Naive thymus-derived CD8-positive, alpha-beta T cell (primary cell): ENCODE data around the gene ZNF780A. TPM values are rescaled to one million over a fixed set of nuclear protein-coding genes. Genes with fewer than 3 reads are reported as not detected.
"Not testable (repeated sequence)": the region's sequence is repeated elsewhere in the genome, so short reads cannot be mapped to it uniquely, and the experiment has no call there.

Source experiments
- ATAC-seq, 2 donors: fragments of 150-1000 bp; cut with Tn5 transposase in 1 of 2; sonication (Bioruptor Pico), chemical (Tn5 transposase) in 1 of 2; 1 replicate in 1 of 2; 2 replicates in 1 of 2; pipeline ENCODE4 v1.10.0; 2021; ENCODE audit warnings: mild to moderate bottlenecking in 2 of 2, moderate library complexity in 2 of 2
- POLR2A ChIA-PET: fragments of 350-600 bp; sonication (Branson Sonifier 250); formaldehyde crosslinking; loops from one replicate; lab custom pipeline; 2021; ENCODE audit warnings: antibody characterized with exemption; lab: Charles Lee
- DNase-seq, 10 donors: peaks; one replicate each; pipeline versions ENCODE4 v3.0.0 to v3.0.0-alpha.2; 2020 to 2022
- H3K27ac Mint-ChIP-seq, 10 donors: one replicate each; pipeline ENCODE4 v1.8.0; 2020 to 2022; ENCODE audit warnings: mild to moderate bottlenecking in 10 of 10, mixed read lengths in 10 of 10, moderate library complexity in 4 of 10, inconsistent platforms in 1 of 10
- H3K27me3 Mint-ChIP-seq, 5 donors: one replicate each; pipeline ENCODE4 v1.8.0; 2021 to 2022; ENCODE audit warnings: mixed read lengths in 5 of 5
- H3K36me3 Mint-ChIP-seq, 3 donors: one replicate each; pipeline ENCODE4 v1.8.0; 2020 to 2022; ENCODE audit warnings: mixed read lengths in 3 of 3, mild to moderate bottlenecking in 2 of 3, inconsistent platforms in 1 of 3
- H3K4me1 Mint-ChIP-seq, 4 donors: one replicate each; pipeline ENCODE4 v1.8.0; 2021 to 2022; ENCODE audit warnings: mixed read lengths in 4 of 4
- H3K4me3 Mint-ChIP-seq, 10 donors: one replicate each; pipeline ENCODE4 v1.8.0; 2020 to 2022; ENCODE audit warnings: mild to moderate bottlenecking in 10 of 10, mixed read lengths in 10 of 10, moderate library complexity in 6 of 10, inconsistent platforms in 1 of 10
- H3K9me3 Mint-ChIP-seq, 9 donors: one replicate each; pipeline ENCODE4 v1.8.0; 2020 to 2022; ENCODE audit warnings: mixed read lengths in 9 of 9, mild to moderate bottlenecking in 3 of 9, inconsistent platforms in 1 of 9, moderate library complexity in 1 of 9
- polyA plus RNA-seq, 3 donors: library from polyadenylated mRNA; unstranded; fragments of 300-500 nt; fragmentation: Illumina TruSeq; gene quantifications; one replicate each; pipeline ENCODE4 v1.2.3, GENCODE V29; 2021
- total RNA-seq, 8 experiments: library from RNA in 2 of 8; stranded (reverse) in 2 of 8; gene quantifications; one replicate each; pipeline ENCODE4 v1.2.3 and lab custom pipeline; 2021 to 2026

The ZNF780A gene
- total and polyA plus RNA-seq, 5 experiments from 2014 or later: 22.8 to 35.1 (median 28.3) TPM

- POLR2A ChIA-PET: no interaction called here
- Mint-ChIP-seq H3K27me3 (no peaks in the 10 kb centered on the region), H3K4me3 (no peak overlapping the region), H3K27ac (peak overlapping the region in 2 of 10 donors; percentile 9 to 49), H3K4me1 (peaks cover 2 to 19% (median 7%) of the 10 kb centered on the region in 4 donors), H3K9me3 (peaks cover 26 to 76% (median 55%) of the 10 kb centered on the region in 9 donors), H3K36me3 (peaks cover 83 to 98% (median 95%) of the 10 kb centered on the region in 3 donors)
- no peak for DNase-seq
- ATAC-seq: no peak
Observed at GRCh38 chr19:40078377-40078776, 12.4 kb downstream of the ZNF780A start.

- DNase-seq: no peak
- no peak overlapping the region for H3K4me3 Mint-ChIP-seq
- H3K27ac Mint-ChIP-seq: no peak overlapping the region
- H3K4me1 Mint-ChIP-seq: no peaks in the 10 kb centered on the region
- POLR2A ChIA-PET: no interaction called here
- H3K9me3 Mint-ChIP-seq: peaks cover 6 to 47% (median 20%) of the 10 kb centered on the region in 9 donors
- H3K27me3 Mint-ChIP-seq: no peaks in the 10 kb centered on the region
- H3K36me3 Mint-ChIP-seq: peaks cover 27 to 57% (median 38%) of the 10 kb centered on the region in 3 donors
- ATAC-seq: no peak
Observed at GRCh38 chr19:40070058-40070457, 20.7 kb downstream of the ZNF780A start.

GRCh38 chr19:40059624-40060023 lies 31.1 kb downstream of the ZNF780A start:
- H3K4me1 Mint-ChIP-seq: peaks cover 13 to 23% (median 22%) of the 10 kb centered on the region in 4 donors
- H3K27ac Mint-ChIP-seq: no peak overlapping the region
- H3K4me3 Mint-ChIP-seq: no peak overlapping the region
- no peak for DNase-seq
- H3K9me3 Mint-ChIP-seq: peaks cover 10 to 48% (median 33%) of the 10 kb centered on the region in 9 donors
- no peak for ATAC-seq
- H3K27me3 Mint-ChIP-seq: peaks cover 0 to 12% (median 5%) of the 10 kb centered on the region in 5 donors
- POLR2A ChIA-PET: no interaction called here
- H3K36me3 Mint-ChIP-seq: peaks cover 2 to 30% (median 11%) of the 10 kb centered on the region in 3 donors

- no peak for ATAC-seq
- peaks cover 12 to 33% (median 22%) of the 10 kb centered on the region in 3 donors for H3K36me3 Mint-ChIP-seq
- peak overlapping the region in 9 of 10 donors; percentile 97 to 100 (median 99) for H3K4me3 Mint-ChIP-seq
- peaks cover 8 to 34% (median 21%) of the 10 kb centered on the region in 9 donors for H3K9me3 Mint-ChIP-seq
- H3K4me1 Mint-ChIP-seq: peaks cover 32 to 48% (median 46%) of the 10 kb centered on the region in 4 donors
- POLR2A ChIA-PET: interaction anchor here (2.8 kb wide), 1 partner anchor 34 kb away, joined by 18 read pairs; the partner anchor contains the start of gene ZNF780A
- peak overlapping the region in 2 of 10 donors; percentile 95 to 99 for H3K27ac Mint-ChIP-seq
- no peak for DNase-seq
- peaks cover 0 to 12% (median 5%) of the 10 kb centered on the region in 5 donors for H3K27me3 Mint-ChIP-seq
Observed at GRCh38 chr19:40057166-40057565, 33.6 kb downstream of the ZNF780A start.

GRCh38 chr19:40056505-40056904 lies 34.2 kb downstream of the ZNF780A start:
- POLR2A ChIA-PET: interaction anchor here (0.6 to 2.8 kb wide), 5 partner anchors 34 to 715 kb away, joined by 3 to 18 read pairs (median 3); partner anchors contain the start of genes ZNF546 and ZNF780A
- Mint-ChIP-seq H3K9me3 (peaks cover 10 to 31% (median 20%) of the 10 kb centered on the region in 9 donors), H3K27me3 (peaks cover 0 to 12% (median 5%) of the 10 kb centered on the region in 5 donors), H3K36me3 (peaks cover 16 to 30% (median 28%) of the 10 kb centered on the region in 3 donors), H3K27ac (peak overlapping the region; percentile 95 to 99 (median 99)), H3K4me1 (peaks cover 32 to 52% (median 50%) of the 10 kb centered on the region in 4 donors), H3K4me3 (peak overlapping the region; percentile 97 to 100 (median 99))
- ATAC-seq (no peak), DNase-seq (no peak)

- peak within 1 kb of the TSS; percentile 95 to 99 (median 99) for H3K27ac Mint-ChIP-seq
- POLR2A ChIA-PET: interaction anchor here (0.6 to 2.8 kb wide), 5 partner anchors 35 to 715 kb away, joined by 3 to 18 read pairs (median 3); partner anchors contain the start of genes ZNF546 and ZNF780A
- peaks cover 0 to 12% (median 5%) of the 10 kb centered on the region in 5 donors for H3K27me3 Mint-ChIP-seq
- peaks cover 10 to 30% (median 19%) of the 10 kb centered on the region in 9 donors for H3K9me3 Mint-ChIP-seq
- H3K4me3 Mint-ChIP-seq: peak within 1 kb of the TSS; percentile 97 to 100 (median 99)
- H3K4me1 Mint-ChIP-seq: peaks cover 32 to 55% (median 51%) of the 10 kb centered on the region in 4 donors
- peaks cover 18 to 34% (median 30%) of the 10 kb centered on the region in 3 donors for H3K36me3 Mint-ChIP-seq
- DNase-seq: peak; percentile 43 to 82 (median 66)
- ATAC-seq: peak; percentile 92 to 93
Observed at GRCh38 chr19:40055832-40056504, 34.8 kb downstream of the ZNF780A start, which contains the start of gene ZNF780B. Gene ZNF780B (minus strand): TSS chr19:40056231. CDS start chr19:40050332, 5,899 bp downstream.

- DNase-seq (no peak), ATAC-seq (no peak)
- H3K27me3 Mint-ChIP-seq: peaks cover 0 to 12% (median 5%) of the 10 kb centered on the region in 5 donors
- H3K4me1 Mint-ChIP-seq: peaks cover 34 to 58% (median 57%) of the 10 kb centered on the region in 4 donors
- H3K27ac Mint-ChIP-seq: peak overlapping the region in 8 of 10 donors; percentile 37 to 99 (median 99)
- peaks cover 15 to 31% (median 19%) of the 10 kb centered on the region in 9 donors for H3K9me3 Mint-ChIP-seq
- peaks cover 26 to 41% (median 30%) of the 10 kb centered on the region in 3 donors for H3K36me3 Mint-ChIP-seq
- POLR2A ChIA-PET: interaction anchor here (1.9 to 2.8 kb wide), 2 partner anchors 36 to 58 kb away, joined by 9 to 18 read pairs; partner anchors contain the start of genes ZNF546 and ZNF780A
- H3K4me3 Mint-ChIP-seq: peak overlapping the region; percentile 97 to 100 (median 99)
Observed at GRCh38 chr19:40055049-40055448, 35.7 kb downstream of the ZNF780A start.

- Mint-ChIP-seq H3K27ac (peak overlapping the region in 7 of 10 donors; percentile 37 to 76 (median 55)), H3K4me3 (peak overlapping the region; percentile 97 to 100 (median 99)), H3K36me3 (peaks cover 28 to 45% (median 29%) of the 10 kb centered on the region in 3 donors), H3K4me1 (peaks cover 34 to 59% (median 57%) of the 10 kb centered on the region in 4 donors), H3K9me3 (peaks cover 11 to 26% (median 17%) of the 10 kb centered on the region in 9 donors), H3K27me3 (peaks cover 0 to 8% (median 2%) of the 10 kb centered on the region in 5 donors)
- POLR2A ChIA-PET: interaction anchor here (2.8 kb wide), 1 partner anchor 36 kb away, joined by 18 read pairs; the partner anchor contains the start of gene ZNF780A
- DNase-seq (no peak), ATAC-seq (no peak)
Observed at GRCh38 chr19:40054632-40055031, 36.1 kb downstream of the ZNF780A start.

GRCh38 chr19:40053491-40053890 lies 37.3 kb downstream of the ZNF780A start:
- peaks cover 24 to 50% (median 36%) of the 10 kb centered on the region in 3 donors for H3K36me3 Mint-ChIP-seq
- POLR2A ChIA-PET: no interaction called here
- peak overlapping the region; percentile 5 to 100 (median 63) for H3K4me3 Mint-ChIP-seq
- DNase-seq (no peak), ATAC-seq (no peak)
- no peaks in the 10 kb centered on the region for H3K27me3 Mint-ChIP-seq
- H3K4me1 Mint-ChIP-seq: peaks cover 39 to 64% (median 57%) of the 10 kb centered on the region in 4 donors
- H3K27ac Mint-ChIP-seq: peak overlapping the region in 1 of 10 donors; percentile 65
- H3K9me3 Mint-ChIP-seq: peaks cover 2 to 19% (median 13%) of the 10 kb centered on the region in 9 donors

GRCh38 chr19:40041718-40042117 lies 49.0 kb downstream of the ZNF780A start:
- POLR2A ChIA-PET, H3K4me3 Mint-ChIP-seq, ATAC-seq, H3K4me1 Mint-ChIP-seq, DNase-seq, H3K27me3 Mint-ChIP-seq, H3K27ac Mint-ChIP-seq: not testable (repeated sequence)
- peaks cover 18 to 68% (median 34%) of the 10 kb centered on the region in 9 donors for H3K9me3 Mint-ChIP-seq
- peaks cover 35 to 50% (median 35%) of the 10 kb centered on the region in 3 donors for H3K36me3 Mint-ChIP-seq

GRCh38 chr19:40038047-40038446 lies 52.7 kb downstream of the ZNF780A start:
- POLR2A ChIA-PET, H3K4me1 Mint-ChIP-seq, DNase-seq, H3K27ac Mint-ChIP-seq, H3K4me3 Mint-ChIP-seq, ATAC-seq, H3K27me3 Mint-ChIP-seq: not testable (repeated sequence)
- Mint-ChIP-seq H3K36me3 (peaks cover 0 to 36% (median 30%) of the 10 kb centered on the region in 3 donors), H3K9me3 (peaks cover 0 to 70% (median 36%) of the 10 kb centered on the region in 9 donors)

GRCh38 chr19:40035996-40036395 lies 54.7 kb downstream of the ZNF780A start:
- Mint-ChIP-seq H3K36me3 (peaks cover 0 to 40% (median 31%) of the 10 kb centered on the region in 3 donors), H3K9me3 (peaks cover 0 to 76% (median 46%) of the 10 kb centered on the region in 9 donors), H3K27me3 (no peaks in the 10 kb centered on the region), H3K4me3 (no peak overlapping the region), H3K27ac (no peak overlapping the region), H3K4me1 (no peaks in the 10 kb centered on the region)
- POLR2A ChIA-PET: interaction anchor here (0.5 kb wide), 1 partner anchor 301 kb away, joined by 3 read pairs; no protein-coding TSS in a partner anchor
- ATAC-seq (no peak), DNase-seq (no peak)
